Right lobe of liver (tissue), 6 donors: ENCODE measurements around the gene CA11. TPM values are rescaled to one million over a fixed set of nuclear protein-coding genes. Genes with fewer than 3 reads are reported as not detected.
"Not testable (repeated sequence)": the region's sequence is repeated elsewhere in the genome, so short reads cannot be mapped to it uniquely, and the experiment has no call there.

Experiments
- ATAC-seq, 4 donors: fragments of 200-7000 bp; cut with Tn5 transposase; one replicate each; pipeline ENCODE4 v1.9.1; 2020; ENCODE audit warnings: mild to moderate bottlenecking in 4 of 4, moderate library complexity in 4 of 4
- DNase-seq, 3 donors: peaks; one replicate each; pipeline ENCODE4 v3.0.0-alpha.2; 2020
- H3K27ac ChIP-seq, 3 donors: fragments of 200-600 bp; one replicate each; pipeline ENCODE4 v1.8.0; 2022
- H3K27me3 ChIP-seq, 2 donors: fragments of 200-600 bp; one replicate each; pipeline ENCODE4 v1.8.0; 2022
- H3K36me3 ChIP-seq, 4 donors: fragments of 200-600 bp; sonication (generic) in 1 of 4; one replicate each; pipeline versions ENCODE4 v1.5.1 to v1.8.0; 2017 to 2022; ENCODE audit warnings: control low read depth in 1 of 4
- H3K4me1 ChIP-seq, 4 donors: fragments of 200-600 bp; sonication (generic) in 1 of 4; one replicate each; pipeline versions ENCODE4 v1.5.1 to v1.8.0; 2017 to 2022; ENCODE audit warnings: control low read depth in 1 of 4
- H3K4me3 ChIP-seq, 3 donors: fragments of 200-600 bp; one replicate each; pipeline ENCODE4 v1.8.0; 2022
- H3K9me3 ChIP-seq, 4 donors: fragments of 200-600 bp; sonication (generic) in 1 of 4; one replicate each; pipeline versions ENCODE4 v1.5.1 to v1.8.0; 2017 to 2022; ENCODE audit warnings: control low read depth in 1 of 4
- CTCF ChIP-seq, 4 donors: fragments of 200-600 bp in 3 of 4; fragments of 450-650 bp in 1 of 4; IDR thresholded peaks; one replicate each; pipeline versions ENCODE4 v1.5.1 to v1.8.0; 2016 to 2022; ENCODE audit warnings: antibody characterized with exemption in 4 of 4, mild to moderate bottlenecking in 2 of 4
- POLR2A ChIP-seq: fragments of 450-650 bp; IDR thresholded peaks from one replicate; pipeline ENCODE4 v1.6.1; 2017; ENCODE audit warnings: antibody characterized with exemption, mild to moderate bottlenecking
- WGBS: methylation state at CpG from one replicate; pipeline ENCODE4 v1.1.6; 2018; ENCODE audit warnings: low coverage, low lambda C conversion rate; ENCODE audit not compliant: insufficient coverage; ENCODE audit errors: missing lambda C conversion rate; 5-methylcytosine and 5-hydroxymethylcytosine counted together
- intact Hi-C, 2 donors: fragments of 100-400 bp; cut with DNase I; formaldehyde crosslinking; loops; one replicate each; pipeline versions ENCODE4 v1.11.2 to v1.14.1; 2022
- total RNA-seq, 6 experiments: library from RNA; depleted of rRNA in 2 of 6; stranded (reverse); fragments of >200 nt in 2 of 6; fragmentation: NEBNext Ultra II Directional in 3 of 6; extraction: Animal tissue kit (Norgen Biotek cat#: 25700) in 3 of 6; gene quantifications; one replicate each; pipeline versions ENCODE4 v1.1.0 to v1.2.4, GENCODE V29; 2016 to 2023
- donor health status: DM: no; HTN: yes; CAD: no.
- donor health status: DM: no; HTN: no; CAD: no.
- donor health status: DM: no; HTN: no; CAD: no.
- donor health status: DM: no; HTN: yes; CAD: no.
- donor health status: DM: no; HTN: yes; CAD: no.

Gene CA11
- total RNA-seq, 6 experiments from 2014 or later = 0.25 to 2.0 (median 0.54) TPM

- no peak for ATAC-seq
Measured at GRCh38 chr19:48632692-48633147, 13.3 kb downstream of the CA11 start.

GRCh38 chr19:48632286-48632685 lies 13.7 kb downstream of the CA11 start:
- H3K36me3 ChIP-seq, intact Hi-C loops, H3K4me3 ChIP-seq, ATAC-seq, H3K9me3 ChIP-seq, DNase-seq, H3K27me3 ChIP-seq: not testable (repeated sequence)
- H3K27ac ChIP-seq = peak overlapping the region in 2 of 3 donors; percentile 2 to 80
- H3K4me1 ChIP-seq = peaks cover 0 to 40% (median 19%) of the 10 kb centered on the region in 4 donors
- WGBS = 89% methylated on average over 9 of the region's 11 CpGs

More at GRCh38 chr19:48632692-48633147, 13.3 kb downstream of the CA11 start:
- peak overlapping the region in 2 of 3 donors; percentile 2 to 80 for H3K27ac ChIP-seq
- intact Hi-C loops = no loop called here
- H3K4me1 ChIP-seq = peaks cover 0 to 36% (median 17%) of the 10 kb centered on the region in 4 donors
- no peaks in the 10 kb centered on the region for H3K27me3 ChIP-seq
- no peaks in the 10 kb centered on the region for H3K9me3 ChIP-seq
- no peak overlapping the region for H3K4me3 ChIP-seq
- TF ChIP-seq POLR2A (no peak), CTCF (IDR thresholded peaks at IDR 0.05) (no peak)
- no peak for DNase-seq
- H3K36me3 ChIP-seq = no peaks in the 10 kb centered on the region

DNA sequence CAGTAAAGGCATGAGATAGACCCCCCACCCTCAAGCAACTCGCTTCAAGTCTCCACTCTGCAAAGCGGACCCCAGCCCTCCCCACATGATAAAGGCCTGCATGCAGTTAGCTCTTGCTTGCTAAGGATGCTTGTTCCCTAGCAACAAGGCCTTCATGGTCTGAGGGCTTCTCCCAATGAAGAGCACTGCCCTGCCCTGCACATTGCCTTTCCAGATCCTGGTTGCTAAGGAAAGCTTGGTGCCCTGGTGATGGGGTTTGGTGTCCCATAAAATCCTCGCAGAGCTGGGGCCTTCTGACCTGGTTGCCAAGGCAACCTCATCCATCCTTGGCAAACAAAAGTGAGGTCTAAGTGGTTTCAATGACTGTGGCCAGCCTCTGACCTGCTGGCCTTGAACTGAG lies 14.8 kb downstream of the CA11 start:
- Histone ChIP-seq H3K9me3 (no peaks in the 10 kb centered on the region), H3K4me3 (no peak overlapping the region), H3K27ac (peak overlapping the region in 2 of 3 donors; percentile 50 to 51), H3K27me3 (no peaks in the 10 kb centered on the region), H3K4me1 (peaks cover 0 to 48% (median 22%) of the 10 kb centered on the region in 4 donors), H3K36me3 (no peaks in the 10 kb centered on the region)
- intact Hi-C loops = no loop called here
- peak in 1 of 3 donors; percentile 50 for DNase-seq
- TF ChIP-seq POLR2A = no peak
- TF ChIP-seq CTCF (IDR thresholded peaks at IDR 0.05) = no peak
- no peak for ATAC-seq
- WGBS = 25% methylated on average over 1 of the region's 3 CpGs

DNA sequence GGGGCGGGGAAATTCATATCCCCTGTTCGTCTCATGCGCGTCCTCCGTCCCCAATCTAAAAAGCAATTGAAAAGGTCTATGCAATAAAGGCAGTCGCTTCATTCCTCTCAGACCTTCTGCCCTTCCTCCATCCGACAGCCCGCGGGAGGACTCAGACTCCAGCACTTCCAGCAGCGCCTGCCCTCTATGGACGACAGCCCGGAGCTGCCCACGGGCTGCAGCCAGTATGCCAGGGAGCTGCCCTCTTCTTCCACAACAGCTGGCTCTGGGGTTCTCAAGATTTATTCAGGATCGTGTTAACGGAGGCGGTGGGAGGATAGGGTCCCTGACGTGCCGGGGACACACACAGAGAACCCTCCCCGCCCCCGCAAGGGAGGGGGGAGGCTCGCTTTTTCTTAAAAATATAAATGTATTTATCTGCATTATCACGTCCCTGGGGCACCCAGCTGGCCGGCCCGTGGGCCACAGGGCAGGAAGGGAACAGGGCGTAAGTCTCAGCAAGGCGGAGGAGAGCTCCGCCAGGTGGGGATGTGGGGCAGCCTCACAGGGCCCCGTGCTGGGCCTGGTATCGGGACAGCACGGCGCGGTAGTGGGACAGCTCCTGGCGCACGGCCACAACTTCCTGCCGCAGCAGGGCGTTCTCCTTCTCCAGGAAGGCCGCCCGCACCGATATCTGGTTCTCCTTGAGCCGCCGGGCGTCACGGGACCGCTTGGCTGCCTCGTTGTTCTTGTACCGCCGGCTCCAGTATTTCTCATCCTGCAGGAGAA lies 15.5 kb downstream of the CA11 start:
- Histone ChIP-seq H3K27me3 (no peaks in the 10 kb centered on the region), H3K27ac (peak overlapping the region; percentile 7 to 51 (median 50)), H3K4me3 (no peak overlapping the region), H3K9me3 (no peaks in the 10 kb centered on the region), H3K4me1 (peaks cover 0 to 48% (median 22%) of the 10 kb centered on the region in 4 donors), H3K36me3 (no peaks in the 10 kb centered on the region)
- TF ChIP-seq POLR2A (no peak), CTCF (IDR thresholded peaks at IDR 0.05) (peak in 2 of 4 donors; percentile 5 to 6)
- WGBS = 46% methylated on average over 25 of the region's 47 CpGs
- ATAC-seq (peak; percentile 1 to 12 (median 4)), DNase-seq (peak; percentile 76 to 87 (median 78))
- intact Hi-C loops = no loop called here

GRCh38 chr19:48629599-48630295 lies 16.2 kb downstream of the CA11 start:
- H3K4me1 ChIP-seq = peaks cover 0 to 47% (median 20%) of the 10 kb centered on the region in 4 donors
- TF ChIP-seq CTCF (IDR thresholded peaks at IDR 0.05) (no peak), POLR2A (no peak)
- ATAC-seq = peak in 1 of 4 donors; percentile 13
- peak overlapping the region; percentile 7 to 51 (median 50) for H3K27ac ChIP-seq
- intact Hi-C loops = no loop called here
- H3K36me3 ChIP-seq = no peaks in the 10 kb centered on the region
- no peaks in the 10 kb centered on the region for H3K9me3 ChIP-seq
- DNase-seq = peak; percentile 44 to 72 (median 62)
- H3K27me3 ChIP-seq = no peaks in the 10 kb centered on the region
- 33% methylated on average over 9 of the region's 48 CpGs for WGBS
- H3K4me3 ChIP-seq = no peak overlapping the region
